Trophoblast cell (in vitro differentiated cells and primary cell): ENCODE results near the gene CCDC70.
A peak's percentile ranks its signal among the peaks of the same experiment; 100 is the strongest.

Source experiments
- DNase-seq, 2 donors: peaks; one replicate each; pipeline ENCODE4 v3.0.0-alpha.2; 2016
- H2AFZ ChIP-seq: 2 replicates; pipeline ENCODE4 v1.6.1; 2013; ENCODE audit warnings: low read length, moderate library complexity, mild to moderate bottlenecking; ENCODE audit not compliant: insufficient read depth, poor library complexity
- H2AK5ac ChIP-seq: 2 replicates; pipeline ENCODE4 v1.6.1; 2013; ENCODE audit warnings: mild to moderate bottlenecking, low read length
- H2BK120ac ChIP-seq: 2 replicates; pipeline ENCODE4 v1.6.1; 2013; ENCODE audit warnings: low read length, mild to moderate bottlenecking, moderate library complexity; ENCODE audit not compliant: insufficient read depth, poor library complexity
- H2BK12ac ChIP-seq: 2 replicates; pipeline ENCODE4 v1.6.1; 2013; ENCODE audit warnings: mild to moderate bottlenecking, low read length, moderate library complexity
- H2BK5ac ChIP-seq: 2 replicates; pipeline ENCODE4 v1.6.1; 2013; ENCODE audit warnings: low read length, low read depth, moderate library complexity, mild to moderate bottlenecking; ENCODE audit not compliant: poor library complexity
- H3K14ac ChIP-seq: 2 replicates; pipeline ENCODE4 v1.6.1; 2013; ENCODE audit warnings: mild to moderate bottlenecking, low read length
- H3K18ac ChIP-seq: 2 replicates; pipeline ENCODE4 v1.6.1; 2013; ENCODE audit warnings: mild to moderate bottlenecking, low read length
- H3K23ac ChIP-seq: 2 replicates; pipeline ENCODE4 v1.6.1; 2013; ENCODE audit warnings: low read length
- H3K27ac ChIP-seq: 2 replicates; pipeline ENCODE4 v1.5.1; 2013; ENCODE audit warnings: low read depth, mild to moderate bottlenecking, inconsistent platforms, low read length, moderate library complexity
- H3K27me3 ChIP-seq: 2 replicates; pipeline ENCODE4 v1.6.1; 2013; ENCODE audit warnings: inconsistent platforms, mild to moderate bottlenecking, low read length, moderate library complexity; ENCODE audit not compliant: insufficient read depth
- H3K36me3 ChIP-seq, 2 experiments: 1 replicate in 1 of 2; 2 replicates in 1 of 2; pipeline ENCODE4 v1.6.1; 2013; ENCODE audit warnings: low read length in 2 of 2, mild to moderate bottlenecking in 2 of 2, moderate library complexity in 1 of 2; ENCODE audit not compliant: insufficient read depth in 2 of 2, control insufficient read depth in 1 of 2
- H3K4ac ChIP-seq: 2 replicates; pipeline ENCODE4 v1.6.1; 2013; ENCODE audit warnings: low read depth, mild to moderate bottlenecking, low read length, moderate library complexity
- H3K4me1 ChIP-seq, 2 experiments: 1 replicate in 1 of 2; 2 replicates in 1 of 2; pipeline ENCODE4 v1.6.1; 2013; ENCODE audit warnings: low read length in 2 of 2, mild to moderate bottlenecking in 2 of 2, moderate library complexity in 1 of 2; ENCODE audit not compliant: insufficient read depth in 2 of 2, control insufficient read depth in 1 of 2
- H3K4me2 ChIP-seq: 2 replicates; pipeline ENCODE4 v1.6.1; 2013; ENCODE audit warnings: inconsistent platforms, mild to moderate bottlenecking, low read length, moderate library complexity
- H3K4me3 ChIP-seq: 2 replicates; pipeline ENCODE4 v1.5.1; 2013; ENCODE audit warnings: mild to moderate bottlenecking, low read depth, low read length, inconsistent platforms
- H3K79me1 ChIP-seq: one replicate; pipeline ENCODE4 v1.6.1; 2013; ENCODE audit warnings: low read length
- H3K79me2 ChIP-seq: 2 replicates; pipeline ENCODE4 v1.6.1; 2013; ENCODE audit warnings: low read length, mild to moderate bottlenecking; ENCODE audit not compliant: control insufficient read depth, insufficient read depth, poor library complexity
- H3K9ac ChIP-seq: 2 replicates; pipeline ENCODE4 v1.6.1; 2013; ENCODE audit warnings: mild to moderate bottlenecking, low read length
- H3K9me3 ChIP-seq: 2 replicates; pipeline ENCODE4 v1.6.1; 2013; ENCODE audit warnings: low read depth, mild to moderate bottlenecking, control low read depth, inconsistent platforms, low read length; ENCODE audit not compliant: insufficient read depth
- H4K12ac ChIP-seq: 2 replicates; pipeline ENCODE4 v1.6.1; 2013; ENCODE audit warnings: low read depth, mild to moderate bottlenecking, low read length, moderate library complexity
- H4K8ac ChIP-seq: 2 replicates; pipeline ENCODE4 v1.6.1; 2013; ENCODE audit warnings: low read depth, mild to moderate bottlenecking, low read length, moderate library complexity
- H4K91ac ChIP-seq: one replicate; pipeline ENCODE4 v1.6.1; 2013; ENCODE audit warnings: low read depth, mild to moderate bottlenecking, low read length, moderate library complexity
- WGBS: extraction: QIAGEN DNeasy Blood & Tissue Kit; methylation state at CpG from one replicate; pipeline ENCODE4 v1.1.7; 2013; ENCODE audit warnings: missing lambda C conversion rate; ENCODE audit not compliant: insufficient read length, insufficient coverage; ENCODE audit errors: extremely low coverage; 5-methylcytosine and 5-hydroxymethylcytosine counted together

CCDC70 gene

GRCh38 chr13:51856027-51856736, 5.6 kb upstream of the CCDC70 start:
- Histone ChIP-seq H3K23ac (no peak overlapping the region), H3K79me2 (no peaks in the 10 kb centered on the region), H2BK5ac (no peak overlapping the region), H3K4me2 (no peak overlapping the region), H2AK5ac (no peak overlapping the region), H3K9ac (no peak overlapping the region), H2AFZ (no peak overlapping the region), H4K12ac (no peak overlapping the region), H2BK12ac (no peak overlapping the region), H3K27ac (no peak overlapping the region), H4K8ac (no peak overlapping the region), H4K91ac (no peak overlapping the region), H3K27me3 (no peaks in the 10 kb centered on the region), H3K79me1 (no peaks in the 10 kb centered on the region), H3K14ac (no peak overlapping the region), H3K9me3 (no peaks in the 10 kb centered on the region), H2BK120ac (no peak overlapping the region), H3K4me3 (no peak overlapping the region), H3K36me3 (no peaks in the 10 kb centered on the region), H3K4ac (no peak overlapping the region), H3K18ac (no peak overlapping the region), H3K4me1 (no peaks in the 10 kb centered on the region)
- DNase-seq: no peak
- no CpG with 5 or more reads among the region's 1 CpG for WGBS

- no peaks in the 10 kb centered on the region for H3K36me3 ChIP-seq
- H2AK5ac ChIP-seq: no peak overlapping the region
- H3K79me1 ChIP-seq: no peaks in the 10 kb centered on the region
- no peak overlapping the region for H2BK12ac ChIP-seq
- no peak overlapping the region for H3K23ac ChIP-seq
- no peak overlapping the region for H3K4ac ChIP-seq
- no peak for DNase-seq
- no peak overlapping the region for H4K8ac ChIP-seq
- H2BK120ac ChIP-seq: no peak overlapping the region
- no peak overlapping the region for H4K12ac ChIP-seq
- no peaks in the 10 kb centered on the region for H3K4me1 ChIP-seq
- no peak overlapping the region for H4K91ac ChIP-seq
- H3K9ac ChIP-seq: no peak overlapping the region
- H3K18ac ChIP-seq: no peak overlapping the region
- H3K4me3 ChIP-seq: no peak overlapping the region
- H3K79me2 ChIP-seq: no peaks in the 10 kb centered on the region
- no peak overlapping the region for H3K4me2 ChIP-seq
- H3K9me3 ChIP-seq: no peaks in the 10 kb centered on the region
- no peak overlapping the region for H3K27ac ChIP-seq
- H2BK5ac ChIP-seq: no peak overlapping the region
- no peaks in the 10 kb centered on the region for H3K27me3 ChIP-seq
- no CpG with 5 or more reads among the region's 1 CpG for WGBS
- H2AFZ ChIP-seq: no peak overlapping the region
- H3K14ac ChIP-seq: no peak overlapping the region
Observed at GRCh38 chr13:51856998-51857397, 4.8 kb upstream of the CCDC70 start.

GRCh38 chr13:51858433-51859247, 3.1 kb upstream of the CCDC70 start:
- Histone ChIP-seq H3K9me3 (no peaks in the 10 kb centered on the region), H4K8ac (no peak overlapping the region), H3K9ac (no peak overlapping the region)

GRCh38 chr13:51862957-51863356, 1.2 kb downstream of the CCDC70 start:
- no peak for DNase-seq
- no peak overlapping the region for H3K4me3 ChIP-seq
- no peak overlapping the region for H2AFZ ChIP-seq
- H3K18ac ChIP-seq: no peak overlapping the region
- H3K9ac ChIP-seq: no peak overlapping the region
- H3K79me2 ChIP-seq: no peaks in the 10 kb centered on the region
- no peak overlapping the region for H2BK120ac ChIP-seq
- no CpG with 5 or more reads among the region's 7 CpGs for WGBS
- H2BK5ac ChIP-seq: no peak overlapping the region
- H3K23ac ChIP-seq: no peak overlapping the region
- H3K36me3 ChIP-seq: no peaks in the 10 kb centered on the region
- no peak overlapping the region for H4K91ac ChIP-seq
- H3K79me1 ChIP-seq: no peaks in the 10 kb centered on the region
- no peak overlapping the region for H4K12ac ChIP-seq
- H3K27ac ChIP-seq: no peak overlapping the region
- H3K4me1 ChIP-seq: no peaks in the 10 kb centered on the region
- H2AK5ac ChIP-seq: no peak overlapping the region
- no peak overlapping the region for H3K14ac ChIP-seq
- no peak overlapping the region for H2BK12ac ChIP-seq
- no peak overlapping the region for H3K4me2 ChIP-seq
- H3K4ac ChIP-seq: no peak overlapping the region
- H4K8ac ChIP-seq: no peak overlapping the region
- no peaks in the 10 kb centered on the region for H3K27me3 ChIP-seq
- peaks cover 2% of the 10 kb centered on the region for H3K9me3 ChIP-seq

More at GRCh38 chr13:51858433-51859247, 3.1 kb upstream of the CCDC70 start:
- Histone ChIP-seq H3K36me3 (no peaks in the 10 kb centered on the region), H2AFZ (no peak overlapping the region), H3K4me3 (no peak overlapping the region), H2BK5ac (no peak overlapping the region), H3K79me1 (no peaks in the 10 kb centered on the region), H4K12ac (no peak overlapping the region), H2BK120ac (no peak overlapping the region), H3K14ac (no peak overlapping the region), H2AK5ac (no peak overlapping the region), H3K79me2 (no peaks in the 10 kb centered on the region), H3K18ac (no peak overlapping the region), H3K4ac (no peak overlapping the region), H3K27me3 (no peaks in the 10 kb centered on the region), H4K91ac (no peak overlapping the region), H3K4me1 (no peaks in the 10 kb centered on the region), H3K4me2 (no peak overlapping the region), H2BK12ac (no peak overlapping the region), H3K27ac (no peak overlapping the region), H3K23ac (no peak overlapping the region)
- no CpG with 5 or more reads among the region's 11 CpGs for WGBS
- peak in 1 of 2 donors; percentile 11 for DNase-seq
